ENCODE data around the gene LRRC14B. TPM values are rescaled to one million over a fixed set of nuclear protein-coding genes. Genes with fewer than 3 reads are reported as not detected.

Gene LRRC14B
- total and polyA plus RNA-seq, 2 of the 13 experiments (the other 11 are each of a cell fraction or from before 2014, with no cell fraction given) = not detected

GRCh38 chr5:152077-152476, 39.2 kb upstream of the LRRC14B start:
- Histone ChIP-seq H3K9ac (ENCODE audit: insufficient read depth, low read depth, low read length) (no peak overlapping the region), H4K20me1 (ENCODE audit: insufficient read depth, low read length) (no peaks in the 10 kb centered on the region), H3K9me3 (ENCODE audit: low read length) (peaks cover 11% of the 10 kb centered on the region), H3K27ac (ENCODE audit: extremely low read length, insufficient read depth, low read length) (no peak overlapping the region), H2AFZ (ENCODE audit: low read length) (no peak overlapping the region), H3K36me3 (replicated peaks in 1 of 2; ENCODE audit: control insufficient read depth in 1 of 2, insufficient read depth in 2 of 2, low read length in 2 of 2) (no peaks in the 10 kb centered on the region), H3K4me3 (replicated peaks in 1 of 3; ENCODE audit: insufficient read depth in 1 of 3, low read depth in 2 of 3, low read length in 3 of 3) (no peak overlapping the region), H3K79me2 (ENCODE audit: insufficient read depth, low read length) (no peaks in the 10 kb centered on the region), H3K27me3 (ENCODE audit: control insufficient read depth in 1 of 2, insufficient read depth in 2 of 2, low read length in 2 of 2) (peaks cover 1 to 36% of the 10 kb centered on the region in 2 experiments; a peak in 3 of 5 replicates), H3K4me2 (ENCODE audit: low read depth, low read length) (no peak overlapping the region), H3K4me1 (ENCODE audit: insufficient read depth, low read length) (no peaks in the 10 kb centered on the region)
- in situ Hi-C loops (cut with HindIII; ENCODE audit: extremely low pct_ligation_motif_present, low pct_unique_long_range_greater_than_20kb) (no loop called here), intact Hi-C loops (cut with micrococcal nuclease; ENCODE audit: unreplicated experiment) (no loop called here)
- CTCF ChIA-PET (ENCODE audit: low intra/inter-chr PET ratio, low total read pairs) = no interaction called here
- TF ChIP-seq HNRNPK (IDR thresholded peaks at IDR 0.05; ENCODE audit: low read depth, low read length, poor library complexity, severe bottlenecking) = no peak
- no peak for TF ChIP-seq ZNF761 (CRISPR knock-in tag; conservative IDR thresholded peaks at IDR 0.05)
- peak; percentile 25; the same call in 1 of the 2 replicates for TF ChIP-seq CEBPB (IDR thresholded peaks at IDR 0.05; ENCODE audit: borderline replicate concordance, low read depth, low read length)
- TF ChIP-seq BCL6 (CRISPR knock-in tag; IDR thresholded peaks at IDR 0.05) = no peak
- no peak for TF ChIP-seq ATAD3A (CRISPR knock-in tag; IDR thresholded peaks at IDR 0.05)
- TF ChIP-seq ZNF331 (CRISPR knock-in tag; IDR thresholded peaks at IDR 0.05) = no peak
- BruUV-seq (replicated peaks) = no TSS peak
- ATAC-seq (no peak), DNase-seq (ENCODE audit: low spot score) (no peak), FAIRE-seq (no peak)
- 63% methylated on average over 6 of the region's 6 CpGs for WGBS (ENCODE audit: low lambda C conversion rate)
- POLR2A ChIA-PET = no interaction called here

GRCh38 chr5:153256-153655, 38.0 kb upstream of the LRRC14B start:
- Histone ChIP-seq H3K27ac (ENCODE audit: extremely low read length, insufficient read depth, low read length) (no peak overlapping the region), H3K4me2 (ENCODE audit: low read depth, low read length) (no peak overlapping the region; the same call in 1 of the 2 replicates), H3K9ac (ENCODE audit: insufficient read depth, low read depth, low read length) (no peak overlapping the region), H3K4me3 (replicated peaks in 1 of 3; ENCODE audit: insufficient read depth in 1 of 3, low read depth in 2 of 3, low read length in 3 of 3) (no peak overlapping the region), H3K9me3 (ENCODE audit: low read length) (no peaks in the 10 kb centered on the region), H3K36me3 (replicated peaks in 1 of 2; ENCODE audit: control insufficient read depth in 1 of 2, insufficient read depth in 2 of 2, low read length in 2 of 2) (no peaks in the 10 kb centered on the region), H4K20me1 (ENCODE audit: insufficient read depth, low read length) (no peaks in the 10 kb centered on the region), H3K27me3 (ENCODE audit: control insufficient read depth in 1 of 2, insufficient read depth in 2 of 2, low read length in 2 of 2) (peaks cover 4 to 46% of the 10 kb centered on the region in 2 experiments; a peak in 3 of 5 replicates), H2AFZ (ENCODE audit: low read length) (no peak overlapping the region), H3K79me2 (ENCODE audit: insufficient read depth, low read length) (no peaks in the 10 kb centered on the region), H3K4me1 (ENCODE audit: insufficient read depth, low read length) (no peaks in the 10 kb centered on the region)
- ATAC-seq = no peak
- FAIRE-seq = no peak
- in situ Hi-C loops (cut with HindIII; ENCODE audit: extremely low pct_ligation_motif_present, low pct_unique_long_range_greater_than_20kb) (no loop called here), intact Hi-C loops (cut with micrococcal nuclease; ENCODE audit: unreplicated experiment) (no loop called here)
- 29% methylated on average over 7 of the region's 8 CpGs for WGBS (ENCODE audit: low lambda C conversion rate)
- no TSS peak for BruUV-seq (replicated peaks)
- POLR2A ChIA-PET = no interaction called here
- DNase-seq (ENCODE audit: low spot score) = no peak
- TF ChIP-seq ZBTB44 (CRISPR knock-in tag; IDR thresholded peaks at IDR 0.05) (no peak), ASH2L (IDR thresholded peaks at IDR 0.05; ENCODE audit: insufficient read length, low read depth, low read length) (no peak), SP1 (IDR thresholded peaks at IDR 0.05) (no peak), SP1 (CRISPR knock-in tag; IDR thresholded peaks at IDR 0.05) (no peak), ZFX (CRISPR knock-in tag; IDR thresholded peaks at IDR 0.05; ENCODE audit: low read depth) (no peak), ZNF224 (CRISPR knock-in tag; IDR thresholded peaks at IDR 0.05) (no peak)
- CTCF ChIA-PET (ENCODE audit: low intra/inter-chr PET ratio, low total read pairs) = no interaction called here
